Choroid plexus epithelial cell (primary cell): ENCODE measurements around the gene SMC6.

Experiments used
- DNase-seq: peaks from one replicate; pipeline ENCODE4 v3.0.0-alpha.2; 2010; ENCODE audit warnings: low read depth
- H3K4me3 ChIP-seq: 2 replicates; pipeline ENCODE4 v1.5.1; 2011; ENCODE audit warnings: low read depth, mild to moderate bottlenecking, control low read depth, low read length, moderate library complexity
- TF ChIP-seq, protein P1 (sequence below): conservative IDR thresholded peaks from 2 replicates; pipeline ENCODE4 v1.5.1; 2011; ENCODE audit warnings: low read depth, mild to moderate bottlenecking, control low read depth, inconsistent platforms, low read length, moderate library complexity

Gene SMC6

DNA sequence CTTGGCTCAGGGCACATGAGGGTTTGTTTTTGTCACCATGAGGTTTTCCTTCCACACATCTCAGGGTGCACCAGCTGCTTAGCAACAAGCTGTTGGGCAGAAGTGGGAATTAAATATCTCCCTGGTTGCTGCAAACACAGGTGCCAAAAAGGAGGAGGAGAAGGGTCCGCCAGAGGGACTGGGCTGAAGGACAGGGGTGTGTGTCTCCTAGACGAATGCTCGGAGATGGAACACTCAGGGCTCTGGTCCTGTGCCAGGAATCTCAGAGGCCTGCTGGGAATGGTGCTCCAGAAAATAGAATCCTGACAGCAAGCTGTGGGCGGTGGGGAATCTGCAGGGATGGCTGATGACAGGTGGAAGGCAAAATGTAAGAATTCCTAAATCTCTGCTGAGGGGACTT lies 118.6 kb downstream of the SMC6 start:
- no peak for DNase-seq
- H3K4me3 ChIP-seq, result no peak overlapping the region
- TF ChIP-seq, protein P1, sequence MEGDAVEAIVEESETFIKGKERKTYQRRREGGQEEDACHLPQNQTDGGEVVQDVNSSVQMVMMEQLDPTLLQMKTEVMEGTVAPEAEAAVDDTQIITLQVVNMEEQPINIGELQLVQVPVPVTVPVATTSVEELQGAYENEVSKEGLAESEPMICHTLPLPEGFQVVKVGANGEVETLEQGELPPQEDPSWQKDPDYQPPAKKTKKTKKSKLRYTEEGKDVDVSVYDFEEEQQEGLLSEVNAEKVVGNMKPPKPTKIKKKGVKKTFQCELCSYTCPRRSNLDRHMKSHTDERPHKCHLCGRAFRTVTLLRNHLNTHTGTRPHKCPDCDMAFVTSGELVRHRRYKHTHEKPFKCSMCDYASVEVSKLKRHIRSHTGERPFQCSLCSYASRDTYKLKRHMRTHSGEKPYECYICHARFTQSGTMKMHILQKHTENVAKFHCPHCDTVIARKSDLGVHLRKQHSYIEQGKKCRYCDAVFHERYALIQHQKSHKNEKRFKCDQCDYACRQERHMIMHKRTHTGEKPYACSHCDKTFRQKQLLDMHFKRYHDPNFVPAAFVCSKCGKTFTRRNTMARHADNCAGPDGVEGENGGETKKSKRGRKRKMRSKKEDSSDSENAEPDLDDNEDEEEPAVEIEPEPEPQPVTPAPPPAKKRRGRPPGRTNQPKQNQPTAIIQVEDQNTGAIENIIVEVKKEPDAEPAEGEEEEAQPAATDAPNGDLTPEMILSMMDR, result no peak

DNA sequence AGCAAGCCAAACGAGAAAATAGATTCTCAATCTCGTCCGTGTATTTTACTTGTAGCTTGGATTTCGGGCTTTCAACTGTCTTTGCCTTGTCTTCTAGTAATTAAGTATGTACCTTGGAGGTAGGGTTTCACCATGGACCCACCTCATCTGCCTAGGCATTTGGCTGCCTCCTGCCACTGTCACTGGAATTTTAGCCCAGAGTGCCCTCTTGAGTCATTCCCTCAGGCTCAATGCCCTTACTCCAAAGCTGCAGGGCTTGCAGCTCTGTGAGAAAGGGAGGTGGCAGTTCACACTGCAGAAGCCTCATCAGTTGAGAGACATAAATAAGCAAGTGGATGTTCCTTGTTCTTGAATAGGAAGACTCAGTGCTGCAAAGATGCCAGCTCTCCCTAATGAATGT lies 123.5 kb downstream of the SMC6 start:
- H3K4me3 ChIP-seq, result no peak overlapping the region
- DNase-seq, result no peak
- TF ChIP-seq, protein P1, result no peak

DNA sequence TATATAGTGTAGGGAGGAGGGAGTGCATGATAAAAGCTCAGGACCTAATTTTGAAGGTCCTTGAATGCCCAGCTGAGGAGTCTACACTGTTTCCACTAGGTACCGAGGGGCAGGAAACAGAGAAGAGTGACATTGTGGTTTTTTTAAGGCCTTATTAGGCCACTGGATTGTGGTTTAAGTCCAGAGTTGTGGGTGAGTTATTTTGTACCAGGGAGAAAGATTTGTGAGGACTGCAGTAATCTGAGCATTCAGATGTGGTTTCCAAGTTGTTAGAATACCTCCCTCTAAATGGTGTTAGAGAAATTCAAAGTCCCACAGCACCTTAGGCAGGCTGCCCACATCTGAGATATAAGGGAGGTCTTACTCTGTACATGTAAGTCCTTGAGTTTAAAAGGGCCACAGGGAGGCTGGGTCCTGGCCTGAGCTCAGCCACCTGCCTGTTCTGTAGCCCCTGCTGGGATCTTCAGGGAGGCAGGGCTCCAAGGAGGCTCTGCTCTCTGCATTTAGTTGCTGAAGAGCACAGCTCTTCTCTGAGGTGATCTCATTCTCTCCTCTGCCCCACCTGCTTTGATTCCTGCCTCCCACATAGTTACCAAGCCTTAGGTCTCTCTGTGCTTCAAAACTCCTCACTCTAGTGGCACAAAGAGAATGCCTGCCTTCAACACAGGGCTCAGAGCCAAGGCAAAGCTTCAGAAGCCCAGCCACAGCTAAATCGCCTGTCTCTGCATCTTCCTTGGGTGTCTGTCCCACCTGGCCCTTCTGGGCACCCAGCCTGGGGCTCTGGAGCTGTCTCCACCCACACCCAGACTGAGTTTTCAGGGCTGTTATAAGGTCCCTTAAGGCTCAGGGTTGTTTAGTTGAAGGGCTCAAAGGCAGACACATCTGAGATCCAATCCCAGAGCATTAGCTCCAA lies 125.0 kb downstream of the SMC6 start:
- TF ChIP-seq, protein P1, result no peak
- no peak overlapping the region for H3K4me3 ChIP-seq
- DNase-seq, result peak; percentile 42

DNA sequence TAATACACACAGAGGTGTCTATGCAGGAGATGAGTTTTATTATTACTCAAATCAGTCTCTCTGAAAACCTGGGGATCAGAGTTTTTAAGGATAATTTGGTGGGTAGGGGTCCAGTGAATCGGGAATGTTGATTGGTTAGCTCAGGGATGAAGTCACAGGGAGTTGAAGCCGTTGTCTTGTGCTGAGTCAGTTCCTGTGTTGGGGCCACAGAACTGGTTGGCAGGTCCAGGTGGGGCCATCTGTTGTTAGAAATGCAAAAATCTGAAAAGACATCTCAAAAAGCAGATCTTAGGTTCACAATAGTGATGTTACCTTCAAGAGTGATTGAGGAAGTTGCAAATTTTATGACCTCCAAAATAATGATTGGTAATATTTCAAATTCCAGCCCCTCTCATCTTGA lies 126.2 kb downstream of the SMC6 start:
- TF ChIP-seq, protein P1, result no peak
- no peak for DNase-seq
- no peak overlapping the region for H3K4me3 ChIP-seq

DNA sequence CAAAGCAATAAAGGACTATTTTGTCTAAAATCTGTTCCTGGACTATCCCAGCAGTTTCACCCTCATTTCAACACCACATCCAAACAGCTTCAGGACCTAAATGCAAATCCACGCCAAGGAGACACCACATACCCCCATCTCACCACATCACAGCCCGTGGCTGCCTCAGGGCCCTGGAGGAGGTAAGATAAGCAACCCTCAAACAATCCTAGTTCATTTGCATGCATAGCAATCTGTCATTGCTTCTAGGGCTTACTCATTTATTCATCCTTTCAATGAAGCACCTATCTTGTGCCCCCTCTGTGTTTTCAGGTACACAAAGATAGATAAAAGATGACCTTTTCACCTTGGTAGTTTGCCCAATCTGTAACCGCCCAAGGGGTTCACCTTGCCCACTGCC lies 126.6 kb downstream of the SMC6 start:
- DNase-seq, result no peak
- H3K4me3 ChIP-seq, result no peak overlapping the region
- TF ChIP-seq, protein P1, result no peak

DNA sequence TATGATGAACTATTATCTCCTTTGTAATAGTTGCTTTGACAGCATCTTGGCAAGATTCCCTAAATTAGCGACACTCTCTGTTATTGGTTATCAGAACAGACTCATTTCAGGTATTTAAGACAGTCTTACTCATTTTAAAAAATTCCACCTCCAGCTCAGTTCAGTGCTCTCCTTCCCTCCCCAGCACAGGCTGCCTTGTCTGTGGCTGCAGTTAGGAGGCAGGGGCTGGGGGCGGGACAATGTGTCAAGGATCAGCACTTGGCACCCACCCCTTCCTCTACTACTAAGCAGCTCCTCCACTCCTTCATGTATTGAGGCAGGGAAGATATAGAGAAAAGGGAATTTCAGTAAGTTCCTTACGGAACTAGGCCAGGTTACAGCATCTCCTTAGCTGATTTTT lies 128.2 kb downstream of the SMC6 start:
- no peak for DNase-seq
- no peak overlapping the region for H3K4me3 ChIP-seq
- TF ChIP-seq, protein P1, result no peak

DNA sequence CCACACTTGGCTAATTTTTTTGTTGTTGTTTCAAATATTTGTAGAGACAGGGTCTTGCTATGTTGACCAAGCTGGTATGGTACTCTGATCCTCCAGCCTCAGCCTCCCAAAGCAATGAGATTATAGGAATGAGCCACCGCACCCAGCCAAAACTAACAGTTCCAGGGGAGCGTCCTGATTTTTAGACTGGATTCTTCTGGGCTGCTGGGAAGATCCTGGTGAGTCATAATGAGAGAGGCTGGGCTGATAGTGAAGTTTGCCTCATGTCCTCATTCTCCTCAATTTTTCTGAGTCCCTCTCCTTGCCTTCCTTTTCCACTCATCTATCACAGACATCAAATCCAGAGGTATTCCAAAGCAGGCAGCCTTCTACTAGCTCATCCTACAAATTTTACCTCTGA lies 131.8 kb downstream of the SMC6 start:
- TF ChIP-seq, protein P1, result no peak
- peak; percentile 13 for DNase-seq
- H3K4me3 ChIP-seq, result no peak overlapping the region
